Measurements from ENCODE around the gene ZNF500.

DNA sequence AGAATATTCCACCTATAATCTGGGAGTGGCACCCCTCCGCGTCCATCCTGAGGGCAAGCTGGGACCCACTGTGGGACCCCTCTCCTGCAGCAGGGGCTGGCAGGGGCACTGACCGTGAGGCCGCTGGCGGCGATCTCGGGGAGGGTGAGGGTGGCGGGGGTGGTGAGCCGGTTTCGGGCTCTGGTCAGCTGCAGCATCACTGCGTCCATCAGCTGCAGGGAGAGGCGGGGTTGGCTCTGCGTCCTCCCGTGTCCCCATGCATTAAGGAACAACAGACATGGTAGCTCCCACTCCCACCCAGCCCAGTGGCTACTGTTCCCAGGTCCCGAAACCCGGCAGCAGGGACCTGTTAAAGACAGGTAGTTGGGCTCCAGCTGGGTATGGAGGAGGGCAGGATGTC lies 31.5 kb upstream of the ZNF500 start:
- TF ChIP-seq EZH2 (IDR thresholded peaks at IDR 0.05; ENCODE audit: low read depth, unreplicated experiment) = no peak
- no peak for TF ChIP-seq EZH2phosphoT487 (IDR thresholded peaks at IDR 0.05; ENCODE audit: unreplicated experiment)
- TF ChIP-seq, protein P1, sequence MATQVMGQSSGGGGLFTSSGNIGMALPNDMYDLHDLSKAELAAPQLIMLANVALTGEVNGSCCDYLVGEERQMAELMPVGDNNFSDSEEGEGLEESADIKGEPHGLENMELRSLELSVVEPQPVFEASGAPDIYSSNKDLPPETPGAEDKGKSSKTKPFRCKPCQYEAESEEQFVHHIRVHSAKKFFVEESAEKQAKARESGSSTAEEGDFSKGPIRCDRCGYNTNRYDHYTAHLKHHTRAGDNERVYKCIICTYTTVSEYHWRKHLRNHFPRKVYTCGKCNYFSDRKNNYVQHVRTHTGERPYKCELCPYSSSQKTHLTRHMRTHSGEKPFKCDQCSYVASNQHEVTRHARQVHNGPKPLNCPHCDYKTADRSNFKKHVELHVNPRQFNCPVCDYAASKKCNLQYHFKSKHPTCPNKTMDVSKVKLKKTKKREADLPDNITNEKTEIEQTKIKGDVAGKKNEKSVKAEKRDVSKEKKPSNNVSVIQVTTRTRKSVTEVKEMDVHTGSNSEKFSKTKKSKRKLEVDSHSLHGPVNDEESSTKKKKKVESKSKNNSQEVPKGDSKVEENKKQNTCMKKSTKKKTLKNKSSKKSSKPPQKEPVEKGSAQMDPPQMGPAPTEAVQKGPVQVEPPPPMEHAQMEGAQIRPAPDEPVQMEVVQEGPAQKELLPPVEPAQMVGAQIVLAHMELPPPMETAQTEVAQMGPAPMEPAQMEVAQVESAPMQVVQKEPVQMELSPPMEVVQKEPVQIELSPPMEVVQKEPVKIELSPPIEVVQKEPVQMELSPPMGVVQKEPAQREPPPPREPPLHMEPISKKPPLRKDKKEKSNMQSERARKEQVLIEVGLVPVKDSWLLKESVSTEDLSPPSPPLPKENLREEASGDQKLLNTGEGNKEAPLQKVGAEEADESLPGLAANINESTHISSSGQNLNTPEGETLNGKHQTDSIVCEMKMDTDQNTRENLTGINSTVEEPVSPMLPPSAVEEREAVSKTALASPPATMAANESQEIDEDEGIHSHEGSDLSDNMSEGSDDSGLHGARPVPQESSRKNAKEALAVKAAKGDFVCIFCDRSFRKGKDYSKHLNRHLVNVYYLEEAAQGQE (IDR thresholded peaks at IDR 0.05; ENCODE audit: unreplicated experiment) = no peak
- TF ChIP-seq, protein P2, sequence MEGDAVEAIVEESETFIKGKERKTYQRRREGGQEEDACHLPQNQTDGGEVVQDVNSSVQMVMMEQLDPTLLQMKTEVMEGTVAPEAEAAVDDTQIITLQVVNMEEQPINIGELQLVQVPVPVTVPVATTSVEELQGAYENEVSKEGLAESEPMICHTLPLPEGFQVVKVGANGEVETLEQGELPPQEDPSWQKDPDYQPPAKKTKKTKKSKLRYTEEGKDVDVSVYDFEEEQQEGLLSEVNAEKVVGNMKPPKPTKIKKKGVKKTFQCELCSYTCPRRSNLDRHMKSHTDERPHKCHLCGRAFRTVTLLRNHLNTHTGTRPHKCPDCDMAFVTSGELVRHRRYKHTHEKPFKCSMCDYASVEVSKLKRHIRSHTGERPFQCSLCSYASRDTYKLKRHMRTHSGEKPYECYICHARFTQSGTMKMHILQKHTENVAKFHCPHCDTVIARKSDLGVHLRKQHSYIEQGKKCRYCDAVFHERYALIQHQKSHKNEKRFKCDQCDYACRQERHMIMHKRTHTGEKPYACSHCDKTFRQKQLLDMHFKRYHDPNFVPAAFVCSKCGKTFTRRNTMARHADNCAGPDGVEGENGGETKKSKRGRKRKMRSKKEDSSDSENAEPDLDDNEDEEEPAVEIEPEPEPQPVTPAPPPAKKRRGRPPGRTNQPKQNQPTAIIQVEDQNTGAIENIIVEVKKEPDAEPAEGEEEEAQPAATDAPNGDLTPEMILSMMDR (conservative IDR thresholded peaks at IDR 0.05; ENCODE audit: low read depth in 2 of 2) = no peak
- TF ChIP-seq ZNF331 (CRISPR knock-in tag; IDR thresholded peaks at IDR 0.05; ENCODE audit: low read depth) = no peak
- TF ChIP-seq POLR2AphosphoS5 (IDR thresholded peaks at IDR 0.05; ENCODE audit: low read depth) = no peak
- TF ChIP-seq JUNB (IDR thresholded peaks at IDR 0.05; ENCODE audit: unreplicated experiment) = no peak
- TF ChIP-seq CREB1 (CRISPR knock-in tag; IDR thresholded peaks at IDR 0.05; ENCODE audit: low read depth) = no peak
- TF ChIP-seq, protein P3, sequence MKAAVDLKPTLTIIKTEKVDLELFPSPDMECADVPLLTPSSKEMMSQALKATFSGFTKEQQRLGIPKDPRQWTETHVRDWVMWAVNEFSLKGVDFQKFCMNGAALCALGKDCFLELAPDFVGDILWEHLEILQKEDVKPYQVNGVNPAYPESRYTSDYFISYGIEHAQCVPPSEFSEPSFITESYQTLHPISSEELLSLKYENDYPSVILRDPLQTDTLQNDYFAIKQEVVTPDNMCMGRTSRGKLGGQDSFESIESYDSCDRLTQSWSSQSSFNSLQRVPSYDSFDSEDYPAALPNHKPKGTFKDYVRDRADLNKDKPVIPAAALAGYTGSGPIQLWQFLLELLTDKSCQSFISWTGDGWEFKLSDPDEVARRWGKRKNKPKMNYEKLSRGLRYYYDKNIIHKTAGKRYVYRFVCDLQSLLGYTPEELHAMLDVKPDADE (IDR thresholded peaks at IDR 0.05) = no peak
- TF ChIP-seq ZNF114 (CRISPR knock-in tag; IDR thresholded peaks at IDR 0.05) = no peak
- TF ChIP-seq, protein P4, sequence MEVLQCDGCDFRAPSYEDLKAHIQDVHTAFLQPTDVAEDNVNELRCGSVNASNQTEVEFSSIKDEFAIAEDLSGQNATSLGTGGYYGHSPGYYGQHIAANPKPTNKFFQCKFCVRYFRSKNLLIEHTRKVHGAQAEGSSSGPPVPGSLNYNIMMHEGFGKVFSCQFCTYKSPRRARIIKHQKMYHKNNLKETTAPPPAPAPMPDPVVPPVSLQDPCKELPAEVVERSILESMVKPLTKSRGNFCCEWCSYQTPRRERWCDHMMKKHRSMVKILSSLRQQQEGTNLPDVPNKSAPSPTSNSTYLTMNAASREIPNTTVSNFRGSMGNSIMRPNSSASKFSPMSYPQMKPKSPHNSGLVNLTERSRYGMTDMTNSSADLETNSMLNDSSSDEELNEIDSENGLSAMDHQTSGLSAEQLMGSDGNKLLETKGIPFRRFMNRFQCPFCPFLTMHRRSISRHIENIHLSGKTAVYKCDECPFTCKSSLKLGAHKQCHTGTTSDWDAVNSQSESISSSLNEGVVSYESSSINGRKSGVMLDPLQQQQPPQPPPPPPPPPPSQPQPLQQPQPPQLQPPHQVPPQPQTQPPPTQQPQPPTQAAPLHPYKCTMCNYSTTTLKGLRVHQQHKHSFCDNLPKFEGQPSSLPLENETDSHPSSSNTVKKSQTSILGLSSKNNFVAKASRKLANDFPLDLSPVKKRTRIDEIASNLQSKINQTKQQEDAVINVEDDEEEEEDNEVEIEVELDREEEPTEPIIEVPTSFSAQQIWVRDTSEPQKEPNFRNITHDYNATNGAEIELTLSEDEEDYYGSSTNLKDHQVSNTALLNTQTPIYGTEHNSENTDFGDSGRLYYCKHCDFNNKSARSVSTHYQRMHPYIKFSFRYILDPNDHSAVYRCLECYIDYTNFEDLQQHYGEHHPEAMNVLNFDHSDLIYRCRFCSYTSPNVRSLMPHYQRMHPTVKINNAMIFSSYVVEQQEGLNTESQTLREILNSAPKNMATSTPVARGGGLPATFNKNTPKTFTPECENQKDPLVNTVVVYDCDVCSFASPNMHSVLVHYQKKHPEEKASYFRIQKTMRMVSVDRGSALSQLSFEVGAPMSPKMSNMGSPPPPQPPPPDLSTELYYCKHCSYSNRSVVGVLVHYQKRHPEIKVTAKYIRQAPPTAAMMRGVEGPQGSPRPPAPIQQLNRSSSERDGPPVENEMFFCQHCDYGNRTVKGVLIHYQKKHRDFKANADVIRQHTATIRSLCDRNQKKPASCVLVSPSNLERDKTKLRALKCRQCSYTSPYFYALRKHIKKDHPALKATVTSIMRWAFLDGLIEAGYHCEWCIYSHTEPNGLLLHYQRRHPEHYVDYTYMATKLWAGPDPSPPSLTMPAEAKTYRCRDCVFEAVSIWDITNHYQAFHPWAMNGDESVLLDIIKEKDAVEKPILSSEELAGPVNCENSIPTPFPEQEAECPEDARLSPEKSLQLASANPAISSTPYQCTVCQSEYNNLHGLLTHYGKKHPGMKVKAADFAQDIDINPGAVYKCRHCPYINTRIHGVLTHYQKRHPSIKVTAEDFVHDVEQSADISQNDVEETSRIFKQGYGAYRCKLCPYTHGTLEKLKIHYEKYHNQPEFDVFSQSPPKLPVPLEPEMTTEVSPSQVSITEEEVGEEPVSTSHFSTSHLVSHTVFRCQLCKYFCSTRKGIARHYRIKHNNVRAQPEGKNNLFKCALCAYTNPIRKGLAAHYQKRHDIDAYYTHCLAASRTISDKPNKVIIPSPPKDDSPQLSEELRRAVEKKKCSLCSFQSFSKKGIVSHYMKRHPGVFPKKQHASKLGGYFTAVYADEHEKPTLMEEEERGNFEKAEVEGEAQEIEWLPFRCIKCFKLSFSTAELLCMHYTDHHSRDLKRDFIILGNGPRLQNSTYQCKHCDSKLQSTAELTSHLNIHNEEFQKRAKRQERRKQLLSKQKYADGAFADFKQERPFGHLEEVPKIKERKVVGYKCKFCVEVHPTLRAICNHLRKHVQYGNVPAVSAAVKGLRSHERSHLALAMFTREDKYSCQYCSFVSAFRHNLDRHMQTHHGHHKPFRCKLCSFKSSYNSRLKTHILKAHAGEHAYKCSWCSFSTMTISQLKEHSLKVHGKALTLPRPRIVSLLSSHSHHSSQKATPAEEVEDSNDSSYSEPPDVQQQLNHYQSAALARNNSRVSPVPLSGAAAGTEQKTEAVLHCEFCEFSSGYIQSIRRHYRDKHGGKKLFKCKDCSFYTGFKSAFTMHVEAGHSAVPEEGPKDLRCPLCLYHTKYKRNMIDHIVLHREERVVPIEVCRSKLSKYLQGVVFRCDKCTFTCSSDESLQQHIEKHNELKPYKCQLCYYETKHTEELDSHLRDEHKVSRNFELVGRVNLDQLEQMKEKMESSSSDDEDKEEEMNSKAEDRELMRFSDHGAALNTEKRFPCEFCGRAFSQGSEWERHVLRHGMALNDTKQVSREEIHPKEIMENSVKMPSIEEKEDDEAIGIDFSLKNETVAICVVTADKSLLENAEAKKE (CRISPR knock-in tag; IDR thresholded peaks at IDR 0.05) = no peak

Measured in GM23338 (cell line).